Hepatocyte (in vitro differentiated cells): Measurements from ENCODE around the gene OGFOD2.

ENCODE experiments used
- CTCF ChIP-seq: fragments of 200-600 bp; sonication (generic); IDR thresholded peaks from 2 replicates; pipeline ENCODE4 v1.5.1; 2016; ENCODE audit warnings: antibody characterized with exemption, mild to moderate bottlenecking; ENCODE audit not compliant: poor library complexity
- EZH2 ChIP-seq: fragments of 200-600 bp; sonication (generic); IDR thresholded peaks from 2 replicates; pipeline ENCODE4 v1.6.1; 2016; ENCODE audit warnings: antibody characterized with exemption, mild to moderate bottlenecking, borderline replicate concordance
- EZH2phosphoT487 ChIP-seq: fragments of 200-600 bp; sonication (generic); IDR thresholded peaks from one replicate; pipeline ENCODE4 v1.6.1; 2018; ENCODE audit warnings: antibody characterized with exemption, mild to moderate bottlenecking, low read depth, moderate library complexity; ENCODE audit not compliant: unreplicated experiment, severe bottlenecking

GRCh38 chr12:122984612-122985337, 9.7 kb downstream of the OGFOD2 start:
- TF ChIP-seq CTCF (no peak), EZH2 (no peak), EZH2phosphoT487 (no peak)
